Astrocyte of the hippocampus (primary cell): ENCODE results near the gene DAZAP1.

Experiments
- DNase-seq: peaks from one replicate; pipeline ENCODE4 v3.0.0; 2011; ENCODE audit warnings: low read depth, low spot score

Gene DAZAP1

DNA sequence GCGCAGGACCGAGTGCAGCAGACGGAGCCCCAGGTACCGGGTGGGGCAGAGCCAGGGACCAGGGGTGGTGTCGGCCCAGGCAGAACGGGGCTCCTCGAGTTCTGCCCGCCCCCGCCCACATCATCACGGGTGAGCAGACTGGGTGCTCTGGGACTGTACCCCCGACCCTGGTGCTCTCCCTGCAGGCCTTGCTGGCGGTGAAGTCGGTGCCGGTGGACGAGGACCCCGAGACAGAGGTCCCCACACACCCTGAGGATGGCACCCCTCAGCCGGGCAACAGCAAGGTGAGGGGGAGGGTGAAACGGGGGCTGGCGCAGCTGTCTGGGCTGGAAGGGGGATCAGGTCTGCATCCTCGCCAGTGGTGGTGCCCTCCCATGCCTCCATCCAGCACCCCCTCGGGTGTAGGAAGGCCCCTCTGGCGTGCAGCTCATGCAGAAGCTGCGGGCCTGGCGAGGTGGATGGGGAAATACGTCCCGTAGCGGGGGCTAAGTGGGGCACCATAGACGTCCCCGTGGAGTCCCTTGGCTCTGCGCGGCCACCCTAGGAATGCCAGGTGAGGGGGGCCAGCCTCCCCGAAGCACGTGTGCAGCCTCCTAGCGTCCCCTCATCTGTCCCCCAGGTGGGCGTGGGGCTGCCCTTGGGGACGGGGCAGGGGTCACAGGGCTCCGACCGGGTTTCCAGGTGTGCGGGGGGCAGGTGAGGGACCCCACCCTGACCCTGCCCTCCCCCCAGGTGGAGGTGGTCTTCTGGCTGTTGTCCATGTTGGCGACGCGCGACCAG, 48.9 kb downstream of the DAZAP1 start:
- DNase-seq, result no peak

DNA sequence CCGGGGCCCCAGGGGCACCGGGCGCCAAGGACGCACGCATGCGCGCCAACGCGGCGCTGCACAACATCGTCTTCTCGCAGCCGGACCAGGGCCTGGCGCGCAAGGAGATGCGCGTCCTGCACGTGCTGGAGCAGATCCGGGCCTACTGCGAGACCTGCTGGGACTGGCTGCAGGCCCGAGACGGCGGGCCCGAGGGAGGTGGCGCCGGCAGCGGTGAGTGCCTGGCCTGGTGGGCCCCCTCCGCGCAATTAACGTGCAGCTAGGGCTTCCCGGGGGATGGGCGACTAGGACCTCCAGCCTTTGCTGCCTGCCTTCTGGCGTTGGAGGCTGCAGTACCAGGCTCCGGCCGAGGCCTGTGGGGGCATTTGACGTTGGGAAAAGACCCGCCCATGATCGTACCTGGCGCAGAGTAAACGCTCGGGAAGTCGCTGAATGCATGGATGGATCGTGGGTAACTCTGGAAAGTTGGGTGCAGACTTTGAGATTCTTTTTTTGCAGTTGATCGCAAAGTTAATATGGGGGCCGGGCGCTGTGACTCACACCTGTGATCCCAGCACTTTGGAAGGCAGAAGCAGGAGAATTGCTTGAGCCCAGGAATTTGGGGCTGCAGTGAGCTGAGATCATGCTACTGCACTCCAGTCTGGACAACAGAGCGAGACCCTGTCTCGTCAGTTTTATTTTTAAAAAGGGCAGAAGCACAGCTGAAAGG, 49.8 kb downstream of the DAZAP1 start:
- DNase-seq, result no peak

DNA sequence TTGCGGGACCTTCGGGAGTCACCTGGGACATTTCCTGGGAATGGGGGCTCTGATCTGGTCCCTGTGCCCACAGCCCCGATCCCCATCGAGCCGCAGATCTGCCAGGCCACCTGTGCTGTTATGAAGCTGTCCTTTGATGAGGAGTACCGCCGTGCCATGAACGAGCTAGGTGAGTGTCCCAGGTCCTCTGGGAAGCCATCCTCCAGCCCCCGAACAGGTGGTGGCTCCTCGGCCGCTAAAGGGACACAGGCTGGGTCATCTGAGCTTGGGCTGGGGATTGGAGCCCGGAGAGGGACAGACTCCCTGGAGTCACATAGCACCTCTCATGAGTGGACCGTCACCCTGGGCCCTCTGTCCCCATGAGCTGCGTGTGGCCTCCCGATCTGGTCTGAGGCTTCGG, 50.5 kb downstream of the DAZAP1 start:
- no peak for DNase-seq

DNA sequence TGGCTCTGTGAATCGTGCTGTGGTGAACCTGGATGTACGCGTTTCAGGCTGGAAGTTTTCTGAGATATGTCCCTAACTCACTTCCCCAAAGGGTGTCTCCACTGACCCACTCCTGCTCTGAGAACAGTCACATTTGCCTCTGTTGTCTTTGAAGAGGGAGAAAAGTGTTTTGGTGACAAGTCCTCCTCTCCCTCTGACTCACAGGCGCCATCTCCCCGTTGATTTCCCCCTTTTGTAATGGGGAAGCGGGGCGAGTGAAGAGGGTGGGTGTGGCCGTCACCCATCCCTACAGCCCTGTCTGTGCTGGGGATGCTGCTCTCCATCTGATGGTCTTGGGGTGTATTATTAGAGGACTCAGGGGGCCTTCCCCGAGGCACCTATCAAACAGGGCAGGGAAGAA, 52.1 kb downstream of the DAZAP1 start:
- no peak for DNase-seq

DNA sequence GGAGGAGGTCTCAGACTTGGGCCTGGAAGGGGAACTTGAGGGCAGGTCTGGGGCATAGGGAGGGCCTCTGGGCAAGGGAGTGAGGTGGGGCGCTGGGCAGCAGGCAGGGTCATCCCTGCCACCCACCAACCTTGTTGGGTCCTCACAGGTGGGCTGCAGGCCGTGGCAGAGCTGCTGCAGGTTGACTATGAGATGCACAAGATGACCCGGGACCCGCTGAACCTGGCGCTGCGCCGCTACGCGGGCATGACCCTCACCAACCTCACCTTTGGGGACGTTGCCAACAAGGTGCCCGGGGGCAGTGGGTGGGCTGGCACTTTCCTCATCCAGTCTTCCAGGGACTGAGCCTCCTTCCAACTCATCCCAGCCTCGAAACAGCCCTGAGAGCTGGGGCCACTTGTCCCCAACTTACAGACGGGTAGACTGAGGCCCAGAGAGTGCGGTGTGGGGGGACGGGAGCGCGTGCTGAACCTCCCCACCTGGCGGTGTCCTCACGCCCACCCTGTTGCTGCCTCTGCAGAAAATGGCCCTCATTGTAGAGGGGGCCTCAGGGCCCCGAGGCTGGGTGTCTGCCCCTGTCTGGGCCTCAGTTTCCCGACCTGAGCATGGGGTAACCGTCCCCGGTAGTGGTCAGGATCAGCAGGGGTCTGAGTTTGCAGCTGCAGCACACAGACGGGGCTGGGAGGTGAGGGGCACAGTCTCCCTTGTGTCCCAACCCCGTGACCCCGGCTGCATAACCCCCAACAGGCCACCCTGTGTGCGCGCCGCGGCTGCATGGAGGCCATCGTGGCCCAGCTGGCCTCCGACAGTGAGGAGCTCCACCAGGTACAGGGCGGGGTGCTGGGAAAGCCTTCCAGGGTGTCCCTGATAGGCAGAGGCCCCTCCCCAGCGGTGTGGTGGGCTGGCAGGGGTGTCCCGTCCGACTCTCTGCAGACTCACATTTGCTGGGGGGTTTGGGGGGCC, 52.9 kb downstream of the DAZAP1 start:
- DNase-seq, result no peak

DNA sequence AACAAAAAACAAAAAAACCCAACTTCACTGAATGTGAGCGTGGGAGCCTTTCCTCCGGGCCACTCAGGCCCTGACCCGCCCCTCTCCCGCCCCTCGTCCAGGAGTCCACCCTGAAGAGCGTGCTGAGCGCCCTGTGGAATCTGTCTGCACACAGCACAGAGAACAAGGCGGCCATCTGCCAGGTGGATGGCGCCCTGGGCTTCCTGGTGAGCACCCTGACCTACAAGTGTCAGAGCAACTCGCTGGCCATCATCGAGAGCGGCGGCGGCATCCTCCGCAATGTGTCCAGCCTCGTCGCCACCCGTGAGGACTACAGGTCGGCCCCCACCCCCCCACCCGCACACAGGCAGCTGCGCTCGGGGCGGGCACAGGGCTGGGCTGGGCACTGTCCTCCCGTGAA, 54.5 kb downstream of the DAZAP1 start:
- DNase-seq, result no peak

DNA sequence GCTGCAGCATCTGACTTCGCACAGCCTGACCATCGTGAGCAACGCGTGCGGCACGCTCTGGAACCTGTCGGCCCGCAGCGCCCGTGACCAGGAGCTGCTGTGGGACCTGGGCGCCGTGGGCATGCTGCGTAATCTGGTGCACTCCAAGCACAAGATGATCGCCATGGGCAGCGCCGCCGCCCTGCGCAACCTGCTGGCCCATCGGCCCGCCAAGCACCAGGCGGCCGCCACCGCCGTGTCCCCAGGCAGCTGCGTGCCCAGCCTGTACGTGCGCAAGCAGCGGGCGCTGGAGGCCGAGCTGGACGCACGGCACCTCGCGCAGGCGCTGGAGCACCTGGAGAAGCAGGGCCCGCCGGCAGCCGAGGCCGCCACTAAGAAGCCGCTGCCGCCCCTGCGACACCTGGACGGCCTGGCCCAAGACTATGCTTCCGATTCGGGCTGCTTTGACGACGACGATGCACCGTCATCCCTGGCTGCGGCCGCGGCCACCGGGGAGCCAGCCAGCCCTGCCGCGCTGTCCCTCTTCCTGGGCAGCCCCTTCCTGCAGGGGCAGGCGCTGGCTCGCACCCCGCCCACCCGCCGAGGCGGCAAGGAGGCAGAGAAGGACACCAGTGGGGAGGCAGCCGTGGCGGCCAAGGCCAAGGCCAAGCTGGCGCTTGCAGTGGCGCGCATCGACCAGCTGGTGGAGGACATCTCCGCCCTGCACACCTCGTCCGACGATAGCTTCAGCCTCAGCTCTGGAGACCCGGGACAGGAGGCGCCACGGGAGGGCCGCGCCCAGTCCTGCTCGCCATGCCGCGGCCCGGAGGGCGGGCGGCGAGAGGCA, 58.0 kb downstream of the DAZAP1 start:
- no peak for DNase-seq

DNA sequence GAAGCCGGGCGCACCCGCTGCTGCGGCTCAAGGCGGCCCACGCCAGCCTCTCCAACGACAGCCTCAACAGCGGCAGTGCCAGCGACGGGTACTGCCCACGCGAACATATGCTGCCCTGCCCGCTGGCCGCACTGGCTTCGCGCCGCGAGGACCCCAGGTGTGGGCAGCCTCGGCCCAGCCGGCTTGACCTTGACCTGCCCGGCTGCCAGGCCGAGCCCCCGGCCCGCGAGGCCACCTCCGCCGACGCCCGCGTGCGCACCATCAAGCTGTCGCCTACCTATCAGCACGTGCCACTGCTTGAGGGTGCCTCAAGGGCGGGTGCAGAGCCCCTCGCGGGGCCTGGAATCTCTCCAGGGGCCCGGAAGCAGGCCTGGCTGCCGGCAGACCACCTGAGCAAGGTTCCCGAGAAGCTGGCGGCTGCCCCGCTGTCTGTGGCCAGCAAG, 58.7 kb downstream of the DAZAP1 start:
- no peak for DNase-seq

DNA sequence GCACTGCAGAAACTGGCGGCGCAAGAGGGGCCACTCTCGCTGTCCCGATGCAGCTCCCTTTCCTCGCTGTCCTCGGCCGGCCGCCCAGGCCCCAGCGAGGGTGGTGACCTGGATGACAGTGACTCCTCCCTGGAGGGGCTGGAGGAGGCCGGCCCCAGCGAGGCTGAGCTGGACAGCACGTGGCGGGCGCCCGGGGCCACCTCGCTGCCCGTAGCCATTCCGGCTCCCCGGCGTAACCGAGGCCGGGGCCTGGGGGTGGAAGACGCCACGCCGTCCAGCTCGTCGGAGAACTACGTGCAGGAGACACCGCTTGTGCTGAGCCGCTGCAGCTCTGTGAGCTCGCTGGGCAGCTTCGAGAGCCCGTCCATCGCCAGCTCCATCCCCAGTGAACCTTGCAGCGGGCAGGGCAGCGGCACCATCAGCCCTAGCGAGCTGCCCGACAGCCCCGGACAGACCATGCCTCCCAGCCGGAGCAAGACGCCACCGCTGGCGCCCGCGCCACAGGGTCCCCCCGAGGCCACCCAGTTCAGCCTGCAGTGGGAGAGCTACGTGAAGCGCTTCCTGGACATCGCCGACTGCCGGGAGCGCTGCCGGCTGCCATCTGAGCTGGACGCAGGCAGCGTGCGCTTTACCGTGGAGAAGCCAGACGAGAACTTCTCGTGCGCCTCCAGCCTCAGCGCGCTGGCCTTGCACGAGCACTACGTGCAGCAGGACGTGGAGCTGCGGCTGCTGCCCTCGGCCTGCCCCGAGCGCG, 59.3 kb downstream of the DAZAP1 start:
- DNase-seq, result no peak

DNA sequence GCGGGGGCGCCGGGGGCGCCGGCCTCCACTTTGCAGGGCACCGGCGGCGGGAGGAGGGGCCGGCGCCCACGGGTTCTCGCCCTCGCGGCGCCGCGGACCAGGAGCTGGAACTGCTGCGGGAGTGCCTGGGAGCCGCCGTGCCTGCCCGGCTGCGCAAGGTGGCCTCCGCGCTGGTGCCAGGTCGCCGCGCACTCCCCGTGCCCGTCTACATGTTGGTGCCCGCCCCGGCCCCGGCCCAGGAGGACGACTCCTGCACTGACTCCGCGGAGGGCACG, 59.8 kb downstream of the DAZAP1 start:
- no peak for DNase-seq

DNA sequence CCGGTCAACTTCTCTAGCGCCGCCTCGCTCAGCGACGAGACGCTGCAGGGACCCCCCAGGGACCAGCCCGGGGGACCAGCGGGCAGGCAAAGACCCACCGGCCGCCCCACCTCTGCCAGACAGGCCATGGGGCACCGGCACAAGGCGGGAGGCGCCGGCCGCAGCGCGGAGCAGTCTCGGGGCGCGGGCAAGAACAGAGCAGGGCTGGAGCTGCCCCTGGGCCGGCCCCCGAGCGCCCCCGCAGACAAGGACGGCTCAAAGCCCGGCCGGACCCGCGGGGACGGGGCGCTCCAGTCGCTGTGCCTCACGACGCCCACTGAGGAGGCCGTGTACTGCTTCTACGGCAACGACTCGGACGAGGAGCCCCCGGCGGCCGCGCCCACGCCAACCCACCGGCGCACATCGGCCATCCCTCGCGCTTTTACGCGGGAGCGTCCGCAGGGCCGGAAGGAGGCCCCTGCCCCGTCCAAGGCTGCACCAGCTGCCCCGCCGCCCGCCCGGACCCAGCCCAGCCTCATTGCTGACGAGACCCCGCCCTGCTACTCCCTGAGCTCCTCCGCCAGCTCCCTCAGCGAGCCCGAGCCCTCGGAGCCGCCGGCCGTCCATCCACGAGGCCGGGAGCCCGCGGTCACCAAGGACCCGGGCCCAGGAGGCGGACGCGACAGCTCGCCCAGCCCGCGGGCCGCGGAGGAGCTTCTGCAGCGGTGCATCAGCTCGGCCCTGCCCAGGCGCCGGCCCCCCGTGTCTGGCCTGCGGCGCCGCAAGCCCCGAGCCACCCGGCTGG, 60.3 kb downstream of the DAZAP1 start:
- no peak for DNase-seq

DNA sequence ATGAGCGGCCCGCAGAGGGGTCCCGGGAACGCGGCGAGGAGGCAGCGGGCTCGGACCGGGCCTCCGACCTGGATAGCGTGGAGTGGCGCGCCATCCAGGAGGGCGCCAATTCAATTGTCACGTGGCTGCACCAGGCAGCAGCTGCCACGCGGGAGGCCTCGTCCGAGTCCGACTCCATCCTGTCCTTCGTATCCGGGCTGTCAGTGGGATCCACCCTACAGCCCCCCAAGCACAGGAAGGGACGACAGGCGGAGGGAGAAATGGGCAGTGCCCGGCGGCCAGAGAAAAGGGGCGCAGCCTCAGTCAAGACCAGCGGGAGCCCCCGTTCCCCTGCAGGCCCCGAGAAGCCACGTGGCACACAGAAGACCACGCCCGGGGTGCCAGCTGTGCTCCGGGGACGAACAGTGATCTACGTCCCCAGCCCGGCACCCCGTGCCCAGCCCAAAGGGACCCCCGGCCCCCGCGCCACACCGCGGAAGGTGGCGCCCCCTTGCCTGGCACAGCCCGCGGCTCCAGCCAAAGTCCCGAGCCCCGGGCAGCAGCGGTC, 61.0 kb downstream of the DAZAP1 start:
- DNase-seq, result no peak

DNA sequence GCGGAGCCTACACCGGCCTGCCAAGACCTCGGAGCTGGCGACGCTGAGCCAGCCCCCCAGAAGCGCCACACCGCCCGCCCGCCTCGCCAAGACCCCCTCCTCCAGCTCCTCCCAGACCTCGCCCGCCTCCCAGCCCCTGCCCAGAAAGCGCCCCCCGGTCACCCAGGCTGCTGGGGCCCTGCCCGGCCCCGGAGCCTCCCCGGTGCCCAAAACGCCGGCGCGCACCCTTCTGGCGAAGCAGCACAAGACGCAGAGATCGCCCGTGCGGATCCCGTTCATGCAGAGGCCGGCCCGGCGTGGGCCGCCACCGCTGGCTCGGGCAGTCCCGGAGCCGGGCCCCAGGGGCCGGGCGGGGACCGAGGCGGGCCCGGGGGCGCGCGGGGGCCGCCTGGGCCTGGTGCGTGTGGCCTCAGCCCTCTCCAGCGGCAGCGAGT, 61.5 kb downstream of the DAZAP1 start:
- no peak for DNase-seq

DNA sequence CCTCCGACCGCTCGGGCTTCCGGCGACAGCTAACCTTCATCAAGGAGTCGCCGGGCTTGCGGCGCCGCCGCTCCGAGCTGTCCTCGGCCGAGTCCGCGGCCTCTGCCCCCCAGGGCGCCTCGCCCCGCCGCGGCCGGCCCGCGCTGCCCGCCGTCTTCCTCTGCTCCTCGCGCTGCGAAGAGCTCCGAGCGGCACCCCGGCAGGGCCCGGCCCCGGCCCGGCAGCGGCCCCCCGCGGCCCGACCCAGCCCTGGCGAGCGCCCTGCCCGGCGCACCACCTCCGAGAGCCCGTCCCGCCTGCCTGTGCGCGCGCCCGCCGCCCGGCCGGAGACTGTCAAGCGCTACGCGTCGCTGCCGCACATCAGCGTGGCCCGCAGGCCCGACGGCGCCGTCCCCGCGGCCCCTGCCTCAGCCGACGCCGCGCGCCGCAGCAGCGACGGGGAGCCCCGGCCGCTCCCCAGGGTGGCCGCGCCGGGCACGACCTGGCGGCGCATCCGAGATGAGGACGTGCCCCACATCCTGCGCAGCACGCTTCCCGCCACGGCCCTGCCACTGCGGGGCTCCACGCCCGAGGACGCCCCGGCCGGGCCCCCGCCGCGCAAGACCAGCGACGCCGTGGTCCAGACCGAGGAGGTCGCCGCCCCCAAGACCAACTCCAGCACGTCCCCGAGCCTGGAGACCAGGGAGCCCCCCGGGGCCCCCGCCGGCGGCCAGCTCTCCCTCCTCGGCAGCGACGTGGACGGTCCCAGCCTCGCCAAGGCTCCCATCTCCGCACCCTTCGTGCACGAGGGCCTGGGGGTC, 62.1 kb downstream of the DAZAP1 start:
- no peak for DNase-seq

DNA sequence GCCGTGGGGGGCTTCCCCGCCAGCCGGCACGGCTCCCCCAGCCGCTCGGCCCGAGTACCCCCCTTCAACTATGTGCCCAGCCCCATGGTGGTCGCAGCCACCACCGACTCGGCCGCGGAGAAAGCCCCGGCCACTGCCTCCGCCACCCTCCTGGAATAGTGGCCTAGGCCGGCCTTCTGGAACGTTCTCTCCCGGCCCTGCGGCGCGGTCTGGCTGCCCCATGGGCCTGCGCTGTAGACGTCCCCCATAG, 62.6 kb downstream of the DAZAP1 start:
- no peak for DNase-seq

DNA sequence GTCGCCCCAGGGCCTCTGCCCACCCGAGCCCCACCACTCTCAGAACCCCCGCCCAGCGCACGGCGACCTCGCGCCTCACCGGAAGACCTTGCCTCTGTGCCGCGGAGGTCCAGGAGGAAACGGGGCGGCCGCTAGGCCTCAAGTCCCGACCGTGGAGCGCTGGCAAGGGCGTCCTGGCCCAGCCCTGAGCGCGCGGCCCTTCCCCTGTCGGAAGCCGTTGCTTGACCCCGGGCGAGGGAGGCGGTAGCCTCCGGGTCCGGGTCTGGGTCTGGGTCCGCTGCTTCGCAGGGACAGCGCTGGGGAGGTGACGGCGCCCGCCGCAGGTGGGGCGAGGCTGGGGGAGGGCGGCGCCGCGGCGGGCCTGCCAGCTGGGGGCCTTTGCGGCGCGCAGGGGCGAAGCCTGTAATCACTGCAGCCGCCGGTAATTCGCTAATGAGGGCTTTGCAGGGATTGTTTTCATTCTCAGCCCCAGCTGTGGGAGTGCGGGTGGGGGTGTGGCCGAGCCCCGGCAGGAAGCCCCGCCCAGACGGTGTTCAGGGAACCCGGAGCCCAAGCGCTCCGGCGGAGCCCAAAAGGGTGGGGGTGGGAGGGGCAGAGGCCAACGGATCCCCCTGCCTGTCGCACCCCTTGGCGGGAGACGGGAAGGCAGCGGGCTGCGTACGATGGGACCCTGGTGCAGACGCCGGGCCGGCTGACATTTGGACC, 63.1 kb downstream of the DAZAP1 start:
- DNase-seq, result peak; percentile 57

DNA sequence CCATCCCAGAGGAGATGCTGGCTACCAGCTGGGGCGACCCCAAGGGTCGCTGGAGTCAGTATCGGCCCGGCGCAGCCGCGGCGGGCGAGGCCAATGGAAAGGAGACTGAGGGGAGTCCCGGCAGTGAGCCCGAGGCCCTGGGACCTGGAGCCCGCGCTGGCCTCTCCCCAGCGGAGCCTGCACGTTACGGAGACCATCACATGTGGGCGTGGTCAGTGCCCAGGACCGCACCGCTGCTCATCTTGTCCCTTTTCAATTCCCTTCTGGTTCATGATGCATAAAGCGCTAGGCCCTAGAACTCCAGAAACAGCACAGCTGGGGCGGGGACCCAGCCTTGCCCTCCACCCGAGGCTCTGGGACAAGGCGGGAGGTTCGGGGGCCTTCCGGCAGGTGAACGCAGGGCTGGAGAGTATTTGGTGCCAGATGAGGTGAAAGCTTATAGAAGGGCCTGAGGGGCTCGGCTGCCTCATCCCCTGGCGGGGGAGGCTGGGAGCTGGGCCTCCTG, 63.7 kb downstream of the DAZAP1 start:
- DNase-seq, result no peak

DNA sequence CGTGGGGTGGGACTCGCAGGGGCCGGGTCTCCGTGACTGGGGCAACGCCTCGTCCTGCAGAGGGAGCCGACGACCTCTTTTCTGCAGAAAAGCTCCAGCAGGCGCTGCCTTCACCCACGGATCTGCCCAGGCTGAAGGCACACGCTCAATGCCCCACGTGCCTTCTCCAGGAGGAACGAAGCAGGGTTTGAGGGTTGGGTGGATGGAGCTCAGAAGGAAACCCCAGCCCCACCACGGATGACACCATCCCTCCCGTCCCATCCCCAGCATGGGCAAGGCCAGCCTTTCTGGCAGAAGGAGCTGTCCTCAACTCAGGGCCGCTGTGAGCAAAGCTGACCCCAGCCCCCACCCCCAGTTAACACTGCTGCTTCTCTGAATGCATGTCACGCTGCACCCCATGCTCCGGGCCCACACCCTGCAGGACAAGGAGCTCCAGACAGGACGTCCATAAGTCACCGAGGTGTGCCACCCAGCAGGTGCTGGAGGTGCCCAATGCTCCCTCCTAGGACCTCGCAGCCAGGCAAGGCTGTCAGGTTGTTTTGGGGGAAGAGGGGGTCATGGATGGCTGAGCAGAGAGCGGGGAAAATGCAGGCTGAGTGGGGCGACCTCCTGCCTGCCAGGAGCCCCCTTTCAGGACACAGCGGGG, 64.3 kb downstream of the DAZAP1 start:
- DNase-seq, result no peak
